Stimulated activated CD4-positive, alpha-beta T cell treated with anti-CD3 and anti-CD28 coated beads, Interleukin-2, amount 100 ng/mL, for 48 hours (primary cell): Measurements from ENCODE around the gene NTF4.
A peak's percentile ranks its signal among the peaks of the same experiment; 100 is the strongest.

Experiments used
- DNase-seq, 2 donors: peaks; one replicate each; pipeline ENCODE4 v3.0.0-alpha.2; 2020

Gene NTF4

GRCh38 chr19:49064768-49065611 is at the start of gene NTF4:
NTF4 (minus strand) TSS chr19:49064818; CDS start chr19:49061997, 2,821 bp downstream.
- DNase-seq: no peak

GRCh38 chr19:49113762-49114629 is 49.4 kb upstream of the NTF4 start, which contains the start of gene LIN7B:
LIN7B (plus strand) TSS chr19:49114370; CDS start chr19:49114405, 35 bp downstream.
- peak; percentile 65 to 78 for DNase-seq

GRCh38 chr19:49111218-49111998 is 46.8 kb upstream of the NTF4 start:
- no peak for DNase-seq

GRCh38 chr19:49110567-49110966 is 45.9 kb upstream of the NTF4 start:
- DNase-seq: no peak

GRCh38 chr19:49109569-49110233 is 45.1 kb upstream of the NTF4 start:
- no peak for DNase-seq

- no peak for DNase-seq
These were observed 44.4 kb upstream of the NTF4 start for GRCh38 chr19:49109051-49109450.

- DNase-seq: no peak
These were observed 43.2 kb upstream of the NTF4 start for GRCh38 chr19:49107625-49108459.

- peak; percentile 64 to 75 for DNase-seq
These were observed 42.1 kb upstream of the NTF4 start for GRCh38 chr19:49106648-49107135.

- DNase-seq: no peak
These were observed 39.7 kb upstream of the NTF4 start for GRCh38 chr19:49104229-49104864.

- no peak for DNase-seq
These were observed 38.9 kb upstream of the NTF4 start for GRCh38 chr19:49103331-49104085.

- no peak for DNase-seq
These were observed 37.7 kb upstream of the NTF4 start for GRCh38 chr19:49102303-49102702.

GRCh38 chr19:49101160-49101559 is 36.5 kb upstream of the NTF4 start:
- no peak for DNase-seq

GRCh38 chr19:49098795-49099194 is 34.2 kb upstream of the NTF4 start:
- DNase-seq: no peak

- peak; percentile 68 to 74 for DNase-seq
These were observed 33.1 kb upstream of the NTF4 start for GRCh38 chr19:49097453-49098288.

- DNase-seq: no peak
These were observed 30.2 kb upstream of the NTF4 start for GRCh38 chr19:49094505-49095482.

GRCh38 chr19:49092686-49093085 is 28.1 kb upstream of the NTF4 start:
- DNase-seq: no peak

- DNase-seq: no peak
These were observed 26.9 kb upstream of the NTF4 start for GRCh38 chr19:49091391-49092038.
